ENCODE measurements around the gene NRCAM.

The NRCAM gene

DNA sequence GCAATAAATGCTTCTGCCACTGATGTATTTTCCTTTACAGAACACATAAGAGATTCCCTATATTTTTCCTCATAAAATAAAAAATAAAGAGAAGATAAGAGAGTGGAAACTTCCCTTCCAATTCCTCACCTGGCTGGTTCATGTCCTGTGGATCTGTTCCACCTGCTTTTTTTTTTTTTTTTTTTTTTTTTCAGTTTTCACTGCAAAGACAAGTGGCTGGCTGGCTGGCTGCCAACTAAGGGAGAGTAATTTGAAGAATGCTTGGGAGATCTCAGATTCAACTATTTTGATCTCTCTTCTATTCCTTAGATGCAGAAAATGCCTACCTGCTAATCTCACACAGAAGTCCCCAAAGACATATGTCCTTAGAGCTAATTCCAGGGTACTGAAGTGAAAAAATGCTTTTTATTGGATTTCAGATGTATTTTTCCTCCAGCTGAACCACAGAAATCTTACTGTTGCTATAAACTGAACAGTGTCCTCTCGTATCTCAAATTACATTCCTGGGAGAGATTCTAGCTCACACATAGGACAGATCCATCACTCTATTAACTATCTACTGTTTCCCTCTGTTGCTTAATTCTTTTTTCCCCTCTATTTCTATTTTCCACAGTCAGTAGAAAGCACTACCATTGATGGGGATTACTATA is 120.8 kb downstream of the NRCAM start:
- peak; percentile 82 to 98 (median 96) for DNase-seq

DNA sequence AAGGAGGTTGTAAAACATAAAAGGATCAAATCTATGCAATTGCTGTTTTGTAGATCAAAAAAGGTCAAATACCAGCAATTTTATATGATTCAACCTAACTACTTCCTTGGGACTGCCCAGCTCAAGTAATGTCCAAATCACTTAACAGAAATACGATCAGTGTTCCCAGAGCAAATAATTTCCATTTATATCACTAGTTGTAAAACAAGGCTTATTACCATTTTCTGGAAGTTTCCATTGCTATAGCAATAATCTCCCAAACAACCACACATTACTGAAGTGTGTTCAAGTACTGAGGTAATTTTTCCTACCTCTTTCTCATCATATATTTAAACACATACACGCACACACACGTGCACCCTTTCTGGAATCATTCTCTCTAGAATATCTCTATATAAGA is 123.3 kb downstream of the NRCAM start:
- no peak for DNase-seq

DNA sequence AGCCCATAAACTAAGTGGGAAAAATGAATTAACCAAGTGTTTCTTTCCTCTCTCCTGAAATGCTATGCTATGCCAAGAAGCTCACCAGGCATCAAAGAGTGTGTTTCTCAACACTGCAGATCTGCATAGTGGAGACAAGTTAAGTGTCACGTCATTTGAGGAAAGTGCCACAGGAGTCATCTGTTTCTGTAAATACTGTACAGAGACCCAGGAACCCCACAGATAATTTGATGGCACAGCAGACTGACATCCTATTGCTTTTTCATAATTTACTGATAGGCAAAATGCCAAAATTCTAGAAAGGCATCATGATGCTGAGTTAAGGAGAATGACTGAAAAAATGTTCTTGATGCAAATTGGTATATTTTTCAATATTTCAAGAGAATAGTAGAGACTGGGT is 124.3 kb downstream of the NRCAM start:
- no peak for DNase-seq

DNA sequence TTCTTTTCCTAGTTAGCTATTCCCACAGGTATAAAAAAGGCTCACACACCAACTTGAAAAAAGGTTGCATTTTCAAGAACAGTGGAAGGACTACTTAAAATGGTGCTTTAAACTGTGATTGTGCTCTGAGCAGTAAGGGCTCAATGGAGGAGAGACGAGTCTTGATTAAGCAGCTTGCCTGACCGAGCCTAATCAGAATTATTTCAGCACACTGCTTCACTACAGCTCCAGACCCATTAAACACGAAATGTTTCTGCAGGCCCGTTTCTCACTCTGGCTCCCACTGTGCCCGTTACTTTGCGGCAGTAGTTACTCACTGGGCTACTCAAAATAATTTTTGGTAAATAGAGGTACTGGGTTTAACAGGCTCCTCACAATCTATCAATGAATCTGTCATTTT is 126.0 kb downstream of the NRCAM start:
- DNase-seq: no peak

DNA sequence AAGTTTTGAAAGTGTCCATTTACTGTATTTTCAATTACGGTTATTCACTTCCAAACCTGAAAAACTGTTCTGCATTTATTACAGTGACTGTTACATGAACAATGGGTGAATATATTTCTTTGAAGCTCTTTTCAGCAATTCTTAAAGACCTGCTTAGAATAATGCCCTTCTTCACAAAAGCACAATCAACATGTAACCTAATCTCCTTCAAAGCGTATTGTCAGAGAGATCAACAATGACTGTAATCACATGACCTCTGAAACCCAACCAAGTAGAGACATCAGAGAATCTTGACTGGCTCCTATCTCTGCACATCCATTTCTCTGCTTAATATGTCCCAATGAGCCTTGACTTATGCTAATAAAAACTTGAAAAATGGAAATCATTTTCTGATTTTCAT is 126.7 kb downstream of the NRCAM start:
- DNase-seq: peak in 2 of 3 experiments; percentile 38 to 47

DNA sequence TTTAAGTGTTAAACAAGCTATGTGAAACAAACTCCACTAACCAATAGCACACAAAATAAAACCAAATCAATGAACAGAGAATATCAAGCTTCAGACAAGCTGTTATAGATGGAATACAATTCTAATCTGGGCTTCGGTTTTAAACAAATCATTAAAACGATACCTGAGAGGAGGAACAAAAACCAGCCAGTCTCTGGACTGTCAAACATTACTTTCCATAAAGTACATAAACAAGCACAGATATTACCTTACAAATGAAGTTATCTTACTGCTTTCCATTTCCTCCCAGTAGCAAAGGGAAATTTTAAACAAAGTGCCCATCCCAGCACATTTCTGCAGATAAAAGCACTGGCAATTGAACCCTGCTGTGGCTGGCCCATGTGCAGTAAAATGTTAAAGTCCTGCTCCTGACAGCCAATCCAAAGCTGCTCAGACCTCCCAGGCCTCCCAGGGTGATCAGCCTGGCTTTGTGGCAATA is 128.0 kb downstream of the NRCAM start:
- DNase-seq: no peak

DNA sequence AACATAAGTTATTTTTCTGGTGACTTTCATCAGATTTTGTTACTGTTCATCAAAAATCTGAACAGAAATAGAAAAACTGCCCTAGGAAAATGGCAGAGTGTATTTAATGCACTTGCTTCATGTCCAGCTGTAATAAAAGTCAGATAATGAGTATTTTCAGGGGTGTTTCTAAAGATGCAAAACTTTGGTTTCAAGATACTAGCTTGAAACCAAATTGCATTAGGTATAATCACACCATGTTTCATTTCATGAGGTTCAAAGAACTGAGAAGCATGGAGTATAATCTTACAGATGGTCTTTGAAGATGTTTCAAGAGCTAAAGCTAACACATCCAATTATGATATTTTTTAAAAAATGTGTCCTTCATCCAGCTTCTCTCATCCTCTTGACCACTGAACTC is 128.9 kb downstream of the NRCAM start:
- DNase-seq: no peak

DNA sequence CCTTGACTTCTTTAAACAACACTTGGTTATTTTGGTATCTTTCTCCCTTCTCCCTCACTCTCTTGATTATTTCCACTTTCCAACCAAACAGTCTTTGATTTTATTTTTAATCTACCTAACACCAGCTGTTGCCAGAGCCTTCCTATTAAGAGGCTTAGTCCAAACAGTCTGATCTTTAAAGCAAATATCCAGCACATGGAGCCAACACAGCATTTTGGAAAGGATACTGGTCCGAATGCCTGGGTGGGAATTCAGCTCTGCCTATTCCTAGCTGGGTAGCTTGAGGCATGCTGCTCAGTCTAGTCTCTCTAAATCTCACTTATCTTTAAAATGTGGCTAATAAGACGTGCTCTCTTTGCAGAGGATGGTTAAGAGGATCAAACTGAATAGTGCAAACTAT is 129.3 kb downstream of the NRCAM start:
- no peak for DNase-seq

DNA sequence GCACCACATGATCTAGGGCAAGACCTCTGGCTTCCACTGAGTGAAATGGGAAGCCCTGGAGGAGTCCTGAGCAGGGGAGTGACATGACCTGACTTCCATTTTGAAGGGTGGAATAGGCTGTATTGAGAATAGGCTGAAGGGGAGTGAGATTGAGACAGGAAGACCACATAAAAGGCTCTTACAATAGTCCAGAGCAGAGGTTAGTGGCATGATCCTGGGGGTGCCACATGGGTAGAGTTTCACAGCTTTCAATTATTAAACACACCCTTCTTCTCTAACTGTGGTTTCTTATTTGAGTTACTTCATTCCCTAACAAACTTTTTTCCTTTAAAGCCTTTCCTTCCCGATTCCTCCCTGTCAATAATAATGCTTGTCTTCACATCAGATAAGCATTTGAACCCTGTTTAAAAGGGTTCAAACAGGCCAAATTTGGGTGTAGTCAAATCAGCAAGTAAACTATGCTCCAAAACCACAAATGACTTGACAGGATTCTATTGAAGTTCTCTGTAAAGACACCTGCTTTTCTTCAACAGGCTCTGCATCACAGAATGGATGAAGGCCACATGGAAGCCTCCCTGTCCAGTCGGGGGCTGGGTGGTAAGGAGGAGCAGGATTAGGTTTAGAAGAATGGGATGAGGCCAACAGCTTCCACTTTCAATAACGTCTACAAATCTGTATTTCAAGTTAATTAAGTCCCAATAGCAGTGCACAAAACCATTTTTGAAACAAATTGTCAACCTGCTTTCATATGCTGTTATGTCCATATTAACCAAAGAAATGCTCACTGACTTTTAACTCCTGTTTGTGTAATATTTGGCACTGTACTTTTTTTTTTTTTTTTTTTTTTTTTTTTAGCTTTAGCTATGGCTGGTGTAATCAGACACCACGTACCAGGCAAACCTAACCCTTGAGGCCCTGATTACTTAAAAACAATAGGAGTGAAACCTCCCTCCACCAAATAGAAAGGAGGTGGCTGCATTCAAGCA is 131.9 kb downstream of the NRCAM start:
- DNase-seq: peak in 1 of 3 experiments; percentile 23

DNA sequence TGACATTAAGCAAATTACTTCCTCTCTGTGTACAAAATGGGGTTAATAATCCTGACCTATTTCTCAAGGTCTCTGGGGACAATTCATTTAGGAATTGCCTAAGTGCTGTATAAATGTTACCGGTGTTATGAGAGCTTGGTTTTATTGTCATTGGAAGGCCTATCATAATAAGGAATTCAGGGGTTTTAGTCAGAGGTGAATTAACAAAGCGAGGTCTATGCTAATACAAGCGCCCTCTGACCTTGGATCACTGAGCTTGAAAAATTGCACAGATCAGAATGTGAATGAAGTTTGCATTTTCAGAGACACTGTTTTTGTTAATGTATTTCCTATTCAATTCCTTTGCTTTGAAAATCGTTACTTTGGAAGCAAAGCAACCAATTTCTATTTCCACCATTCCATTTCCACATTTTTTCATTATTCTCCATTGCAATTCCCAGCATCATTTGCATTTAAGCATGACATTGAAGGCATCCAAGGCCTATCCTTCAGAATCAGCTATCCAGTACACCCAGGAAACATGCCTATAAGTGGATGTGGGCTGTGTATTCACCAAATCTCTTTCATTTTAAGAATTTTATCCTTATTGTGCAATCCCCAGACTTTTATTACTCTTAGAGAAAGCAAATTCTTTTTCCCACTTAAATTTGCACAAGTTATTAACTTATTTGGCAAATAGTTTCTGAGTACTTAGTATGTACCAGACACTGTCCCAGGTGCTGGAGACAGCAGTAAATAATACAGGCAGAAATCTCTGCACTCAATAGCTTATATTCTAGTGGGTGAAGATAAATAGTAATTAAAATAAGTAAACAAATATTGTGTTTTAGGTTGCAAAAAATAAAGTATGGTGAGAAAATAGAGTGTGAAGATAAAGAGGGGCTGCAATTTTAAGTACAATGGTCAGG is 133.1 kb downstream of the NRCAM start:
- DNase-seq: peak in 1 of 3 experiments; percentile 31

DNA sequence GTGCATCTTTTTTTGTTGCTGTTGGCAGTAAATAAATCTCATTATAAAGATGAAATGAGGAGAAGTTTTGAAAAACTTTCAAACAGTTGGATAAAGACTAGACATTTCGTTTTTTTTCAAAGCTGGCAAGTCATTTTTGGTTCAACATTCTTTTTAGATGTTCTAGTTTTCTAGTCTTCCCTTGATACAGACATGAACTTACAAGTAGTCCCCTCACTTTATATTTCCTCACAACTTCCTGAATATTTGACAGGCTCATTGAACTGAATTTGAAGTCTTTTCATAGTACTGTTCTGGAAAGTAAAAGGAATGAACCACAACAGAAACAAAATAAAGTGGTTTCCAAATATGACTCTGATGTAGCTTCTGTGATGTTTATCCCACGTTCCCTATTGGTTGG is 134.2 kb downstream of the NRCAM start:
- DNase-seq: no peak

DNA sequence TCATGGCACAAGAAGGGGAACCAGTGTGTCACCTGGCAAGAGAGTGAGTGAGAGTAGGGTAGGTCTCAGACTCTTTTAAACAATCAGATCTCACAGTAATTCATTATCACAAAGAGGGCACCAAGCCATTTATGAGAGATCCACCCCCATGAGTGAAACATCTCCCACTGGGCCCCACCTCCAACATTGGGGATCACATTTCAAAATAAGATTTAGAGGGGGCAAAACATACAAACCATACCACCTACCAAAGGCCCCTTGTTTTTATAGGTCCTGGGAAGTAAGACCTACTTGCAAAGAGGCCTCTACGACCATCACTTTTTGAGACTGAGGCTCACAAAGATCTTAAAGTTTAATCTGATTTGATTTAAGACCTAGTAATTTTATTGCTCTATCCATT is 134.9 kb downstream of the NRCAM start:
- no peak for DNase-seq

DNA sequence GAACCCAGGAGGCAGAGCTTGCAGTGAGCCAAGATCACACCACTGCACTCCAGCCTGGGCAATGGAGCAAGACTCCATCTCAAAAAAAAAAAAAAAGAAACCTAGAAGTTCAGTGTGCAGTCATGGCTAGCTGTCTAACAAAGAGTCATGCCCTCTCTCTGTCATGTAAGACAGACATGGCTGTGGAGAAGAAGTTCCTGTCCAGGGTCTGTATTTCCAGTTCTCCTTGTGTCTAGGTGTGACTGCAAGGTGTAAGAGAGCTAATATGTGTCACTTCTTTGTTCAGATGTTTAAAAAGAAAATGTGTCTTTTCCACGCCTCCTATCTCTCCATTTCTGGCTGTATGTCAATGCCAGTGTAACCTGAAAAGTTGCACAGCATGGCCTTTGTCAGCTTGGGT is 139.5 kb downstream of the NRCAM start:
- no peak for DNase-seq

DNA sequence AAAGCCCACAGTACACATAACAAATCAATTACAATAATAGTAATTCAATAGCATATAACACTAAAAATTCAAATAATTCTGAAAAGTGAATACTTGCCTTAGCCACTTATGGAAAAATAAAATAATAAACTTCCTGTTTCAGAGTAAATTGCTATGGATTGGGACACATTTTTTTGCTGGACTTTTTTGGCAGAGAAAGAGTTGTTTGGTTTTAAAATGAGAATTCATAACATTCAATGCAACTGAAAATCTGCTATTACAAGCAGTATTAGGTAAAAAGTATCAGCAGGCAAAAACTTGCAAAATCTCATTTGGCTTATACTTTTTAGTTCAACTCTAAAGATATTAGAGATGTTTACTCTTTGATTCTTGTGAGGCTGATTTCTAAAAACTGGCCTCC is 141.7 kb downstream of the NRCAM start:
- no peak for DNase-seq

DNA sequence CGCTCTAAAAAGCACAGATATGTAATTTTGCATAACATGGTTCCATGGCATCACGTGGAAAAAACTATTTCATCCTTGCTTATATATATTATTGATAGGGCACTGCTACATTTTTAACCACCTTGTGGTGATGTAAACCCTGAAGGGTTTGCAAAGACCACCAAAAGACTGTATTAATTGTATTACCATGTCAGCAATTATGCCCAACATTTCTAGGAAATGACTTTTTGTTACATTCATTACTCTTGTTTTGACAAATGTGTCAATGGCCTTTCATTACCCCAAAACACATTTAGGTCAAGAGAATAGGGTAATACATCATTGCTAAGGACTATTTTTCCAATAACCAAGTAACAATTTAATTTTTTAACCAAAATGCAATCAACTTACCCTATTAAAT is 142.2 kb downstream of the NRCAM start:
- DNase-seq: no peak

DNA sequence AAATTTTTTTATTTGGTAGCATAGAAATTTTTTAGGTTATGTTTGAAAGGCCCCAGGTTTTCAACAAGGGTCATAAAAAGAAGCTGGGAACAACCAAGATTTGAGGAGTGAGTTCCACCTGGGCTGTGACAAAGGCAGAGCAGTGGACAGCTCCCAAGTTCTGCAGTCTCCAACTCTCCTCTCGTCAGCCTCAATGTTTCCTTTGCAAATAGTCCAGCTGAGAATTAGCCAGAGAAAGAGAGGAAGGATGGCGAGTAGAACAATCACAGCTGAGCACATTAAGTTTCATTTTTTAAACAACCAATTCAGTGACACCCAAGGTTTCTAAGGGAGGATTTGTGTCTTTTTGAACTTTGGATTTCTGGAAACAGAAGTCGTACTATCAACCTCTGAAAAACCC is 143.2 kb downstream of the NRCAM start:
- no peak for DNase-seq

DNA sequence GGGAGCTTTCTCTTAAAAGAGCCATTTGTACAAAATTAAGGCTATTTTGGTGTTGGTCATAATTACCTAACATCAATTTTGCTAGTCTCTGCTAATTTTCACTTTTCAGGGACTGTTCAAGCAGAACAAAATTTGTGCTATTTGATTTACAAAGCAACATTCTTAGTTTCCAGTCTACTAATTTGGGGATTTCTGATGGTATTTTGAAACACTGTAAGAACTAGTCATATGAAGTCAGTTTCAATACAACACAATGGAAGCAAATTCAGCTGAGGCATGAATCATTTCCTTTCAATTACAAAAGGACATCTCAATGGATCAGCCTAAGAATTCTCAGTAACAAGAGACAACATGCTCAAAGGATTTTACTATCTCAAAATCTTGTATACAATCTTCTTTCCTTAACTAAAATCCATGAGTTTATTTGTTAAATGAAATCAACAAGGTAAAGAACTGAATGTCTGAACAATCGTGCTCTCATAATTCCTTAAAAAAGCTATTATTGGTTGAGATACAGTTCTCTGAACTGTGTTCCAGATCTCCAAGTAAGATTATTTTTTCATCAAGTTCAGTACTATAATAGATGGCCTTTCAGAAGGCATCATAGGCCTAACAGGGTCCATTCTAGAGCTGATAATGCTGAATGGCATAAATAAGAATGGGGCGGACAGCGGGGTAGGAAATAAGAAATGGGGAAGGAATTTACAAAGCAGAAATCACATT is 144.6 kb downstream of the NRCAM start:
- no peak for DNase-seq

DNA sequence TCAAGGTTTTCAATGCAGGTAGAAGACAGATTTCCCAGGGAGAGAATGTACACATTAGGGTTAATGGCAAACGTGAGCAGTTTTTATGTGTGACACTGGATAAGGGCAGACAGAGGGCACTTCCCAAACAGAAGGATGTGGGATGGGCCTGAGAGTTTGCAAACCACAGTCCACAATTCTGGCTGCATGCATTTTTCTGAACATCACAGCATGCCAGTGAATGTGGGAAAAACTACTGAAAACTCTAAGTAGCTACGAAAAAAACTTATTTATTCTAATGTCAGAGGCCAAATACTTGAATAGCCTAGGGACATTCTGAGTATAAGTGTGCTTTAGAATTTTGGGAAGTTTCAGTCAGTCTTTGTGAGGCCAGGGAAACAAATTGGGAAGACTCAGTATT is 145.9 kb downstream of the NRCAM start:
- DNase-seq: no peak

DNA sequence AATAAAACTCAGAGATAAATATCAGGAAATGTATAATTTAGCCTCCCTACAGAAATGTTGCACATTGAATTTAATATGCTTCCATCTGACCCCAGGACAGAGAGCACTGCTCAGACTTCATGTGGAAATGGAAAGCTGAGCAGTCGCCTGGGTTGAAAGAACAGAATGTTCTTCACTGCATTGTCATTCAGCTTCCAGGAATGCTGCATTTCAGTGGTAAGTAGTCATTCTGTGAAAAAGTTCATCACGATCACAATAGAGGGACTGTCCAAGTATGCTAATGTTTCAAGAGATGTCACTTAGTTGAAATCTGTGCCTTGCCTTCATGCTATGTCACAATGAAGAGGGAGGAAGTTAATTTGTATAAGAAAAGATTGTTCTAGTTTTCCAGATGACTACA is 147.3 kb downstream of the NRCAM start:
- DNase-seq: no peak

DNA sequence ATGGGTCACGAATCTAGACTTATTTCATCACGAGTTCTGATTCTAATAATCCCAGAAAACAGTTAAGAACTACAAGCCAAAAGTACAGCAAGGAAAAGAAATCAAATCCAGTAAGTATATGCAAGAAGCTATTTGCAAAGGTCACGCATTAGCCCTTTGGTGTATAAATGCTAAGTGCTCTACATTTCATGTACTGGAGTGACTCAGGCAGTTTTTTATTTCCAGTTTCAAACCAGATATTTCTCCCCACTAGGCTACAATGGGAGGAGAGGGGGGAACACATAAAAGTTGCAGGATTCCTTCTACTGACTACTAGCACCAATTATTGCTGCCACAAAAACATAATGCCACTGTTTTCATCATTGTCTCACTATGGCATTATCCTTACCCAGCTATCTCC is 148.0 kb downstream of the NRCAM start:
- no peak for DNase-seq

DNA sequence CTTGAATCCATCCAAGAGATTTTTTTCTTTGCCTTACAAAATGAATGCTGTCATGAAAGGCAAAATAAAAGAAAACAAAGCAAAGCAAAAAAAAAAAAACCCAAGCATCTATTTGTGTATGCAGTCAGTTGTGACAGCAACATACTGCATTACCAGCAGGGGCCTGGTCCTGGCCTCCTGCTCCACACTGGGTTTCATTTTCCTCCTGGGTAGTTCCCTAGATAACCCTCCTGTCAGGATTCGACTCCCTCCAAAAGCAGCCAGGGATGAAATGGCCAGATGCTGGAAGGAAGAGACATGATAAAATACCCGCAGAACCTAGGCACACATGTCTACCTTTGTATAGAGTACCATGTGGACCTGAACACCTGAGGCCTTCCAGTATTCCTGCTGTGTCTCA is 148.6 kb downstream of the NRCAM start:
- no peak for DNase-seq

DNA sequence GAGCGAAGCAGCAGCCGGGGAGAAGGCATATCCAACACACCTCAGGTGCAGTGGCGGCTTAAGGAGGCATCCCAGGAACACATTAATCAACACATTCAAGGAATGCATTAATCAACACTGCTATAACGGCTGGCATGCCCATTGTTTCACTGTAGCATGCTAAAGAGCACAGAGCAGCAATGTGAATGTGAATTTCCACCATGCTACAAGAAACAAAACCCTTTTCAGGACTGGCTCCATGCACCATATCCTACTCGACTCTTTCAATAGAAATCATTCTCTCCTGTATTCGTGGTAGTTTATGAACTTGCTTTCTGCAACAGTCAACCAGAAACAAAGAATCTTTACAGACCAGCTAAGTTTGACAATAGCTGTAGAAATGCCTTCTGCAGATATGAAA is 149.0 kb downstream of the NRCAM start:
- peak in 1 of 3 experiments; percentile 39 for DNase-seq
